ENCODE data around the gene PSMA2.

- TF ChIP-seq CTCF (conservative IDR thresholded peaks at IDR 0.05 in 1 of 2, IDR thresholded peaks at IDR 0.05 in 1 of 2; ENCODE audit: low read depth in 1 of 2, low read length in 2 of 2) (no peak), EZH2 (IDR thresholded peaks at IDR 0.05; ENCODE audit: low read length, missing control alignments) (no peak)
Observed at GRCh38 chr7:42914421-42915045, 17.4 kb downstream of the PSMA2 start.

Data from fibroblast of lung (primary cell).